ENCODE measurements around the gene HIF1A. TPM values are rescaled to one million over a fixed set of nuclear protein-coding genes. Genes with fewer than 3 reads are reported as not detected.

HIF1A gene
- total RNA-seq, 1 experiment from 2014 or later: 163 TPM

Other genes with a start within 250 kb of the HIF1A start
- gene SNAPC1, start 66.9 kb downstream of the HIF1A start, total RNA-seq (2014; rRNA removed; shearing (Covaris generic)): 7.0 and 8.8 TPM in 2 replicates
- not detected in 2 replicates for gene SYT16, start 117.2 kb downstream of the HIF1A start, total RNA-seq (2014; rRNA removed; shearing (Covaris generic))

All from SJCRH30 (cell line).